NCI-H1092 treated with DMSO at 0.1 percent for 48 hours (cell line): ENCODE results near the gene GSTA4.
"Not testable (repeated sequence)": the region's sequence is repeated elsewhere in the genome, so short reads cannot be mapped to it uniquely, and the experiment has no call there.

Experiments
- DNase-seq: peaks from one replicate; lab custom pipeline; 2025; lab: John Stamatoyannopoulos, UW

GSTA4 gene

DNA sequence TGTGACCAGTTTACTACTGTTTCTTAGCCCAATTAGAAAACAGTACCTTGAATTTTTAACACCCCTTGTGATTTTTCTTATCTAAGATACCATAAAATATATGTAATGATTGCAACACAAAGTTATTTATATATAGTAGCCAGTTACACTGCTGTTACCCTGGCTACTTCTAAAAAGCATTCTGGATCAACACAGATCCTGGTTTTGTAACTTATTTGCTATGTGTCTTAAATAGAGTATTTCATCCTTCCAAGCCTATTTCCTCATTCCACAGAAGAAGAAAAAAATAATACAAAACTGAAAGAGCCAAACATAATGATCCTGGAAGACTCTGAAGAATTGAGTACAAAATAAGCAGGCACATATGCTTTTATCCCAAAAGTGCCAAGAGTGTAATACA lies 19.0 kb upstream of the GSTA4 start:
- no peak for DNase-seq

DNA sequence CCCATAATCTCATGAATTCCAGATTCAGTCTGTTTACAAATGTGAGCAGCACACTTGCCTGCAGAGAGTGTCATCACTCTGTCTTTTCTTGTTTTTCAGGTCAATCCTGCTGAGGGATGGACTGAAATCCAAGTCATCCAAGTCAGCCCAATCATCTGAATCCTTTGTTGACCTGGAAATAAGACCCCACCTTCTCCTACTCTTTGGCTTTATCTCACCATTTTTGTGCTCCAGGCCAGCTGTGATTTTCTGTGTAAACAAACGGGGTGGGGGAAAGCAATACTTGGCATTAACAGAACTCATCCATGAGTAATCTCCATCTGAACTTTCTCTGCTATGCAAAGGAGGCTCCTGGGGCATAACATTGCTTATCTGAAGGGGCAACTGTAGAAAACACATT lies 16.9 kb upstream of the GSTA4 start:
- no peak for DNase-seq

DNA sequence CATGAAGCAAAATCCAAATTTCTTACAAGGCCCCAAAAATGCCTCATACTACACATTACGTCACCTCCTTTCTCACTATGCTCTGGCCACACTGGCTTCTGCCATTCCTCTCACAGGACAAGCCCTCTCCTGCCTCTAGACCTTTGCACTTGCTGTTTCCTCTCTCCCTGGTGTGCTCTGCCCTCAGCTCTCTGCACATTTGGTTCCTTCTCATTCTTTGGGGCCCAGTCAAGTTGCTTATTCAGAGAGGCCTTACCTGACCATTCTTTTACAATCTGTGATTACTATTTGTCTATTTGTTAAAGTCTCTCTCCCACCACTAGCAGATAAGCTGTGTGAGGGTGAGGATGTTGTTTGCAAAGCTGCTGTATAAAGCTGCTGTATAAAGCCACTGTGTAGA lies 15.4 kb upstream of the GSTA4 start:
- no peak for DNase-seq

DNA sequence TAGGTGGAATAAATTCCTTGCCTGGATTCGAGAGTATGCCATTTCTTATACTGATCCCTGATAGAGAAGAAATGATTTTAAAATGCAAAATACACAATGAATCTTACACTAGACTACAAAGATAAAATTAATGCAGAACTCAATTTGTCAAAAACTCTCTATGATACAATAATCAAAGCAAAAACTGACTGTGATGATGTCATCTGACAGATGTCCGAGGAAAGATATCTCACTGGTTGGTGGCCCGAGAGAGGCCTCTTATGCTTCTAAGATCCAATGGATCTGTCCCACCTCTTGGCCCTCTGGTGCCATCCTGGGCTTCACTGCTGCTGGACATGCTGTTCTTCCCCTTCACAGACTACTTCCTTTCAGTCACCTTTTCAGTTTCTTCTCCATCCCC lies 14.4 kb upstream of the GSTA4 start:
- DNase-seq, result no peak

DNA sequence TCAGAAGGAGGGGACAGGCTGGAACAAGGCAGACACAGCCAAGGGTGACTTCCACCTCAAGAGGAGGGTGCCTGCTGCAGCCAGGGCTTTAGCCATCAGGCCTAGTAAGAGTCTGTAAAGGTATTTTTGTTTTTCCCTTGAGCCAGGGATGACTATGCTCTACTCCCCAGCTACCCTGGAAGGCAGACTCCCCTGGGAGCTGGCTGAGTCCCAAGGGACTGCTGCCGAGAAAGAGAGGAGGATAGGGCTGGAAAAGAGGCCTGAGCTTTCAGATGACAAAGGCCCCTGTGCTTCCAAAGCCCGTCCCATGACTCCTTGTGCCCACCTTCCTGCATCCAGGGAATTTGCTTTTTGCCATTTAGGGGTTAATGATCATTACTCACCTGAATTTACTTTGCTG lies 14.0 kb upstream of the GSTA4 start:
- DNase-seq, result no peak

DNA sequence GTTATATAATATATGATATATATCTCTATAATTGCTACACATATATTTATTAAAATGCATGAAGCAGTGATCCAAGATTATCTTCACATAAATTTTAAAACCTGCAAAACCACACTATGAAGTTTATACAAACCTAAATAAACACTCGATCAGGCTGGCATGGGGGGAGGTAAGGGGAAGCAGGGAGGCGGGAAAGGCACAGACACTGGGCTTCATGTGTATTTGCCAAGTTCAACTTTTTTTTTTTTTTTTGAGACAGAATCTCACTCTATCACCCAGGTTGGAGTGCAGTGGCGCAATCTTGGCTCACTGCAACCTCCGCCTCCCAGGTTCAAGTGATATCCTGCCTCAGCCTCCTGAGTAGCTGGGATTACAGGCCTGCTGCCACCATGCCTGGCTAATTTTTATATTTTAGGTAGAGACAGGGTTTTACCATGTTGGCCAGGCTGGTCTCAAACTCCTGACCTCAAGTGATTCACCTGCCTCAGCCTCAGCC lies 13.2 kb upstream of the GSTA4 start:
- DNase-seq, result not testable (repeated sequence)

DNA sequence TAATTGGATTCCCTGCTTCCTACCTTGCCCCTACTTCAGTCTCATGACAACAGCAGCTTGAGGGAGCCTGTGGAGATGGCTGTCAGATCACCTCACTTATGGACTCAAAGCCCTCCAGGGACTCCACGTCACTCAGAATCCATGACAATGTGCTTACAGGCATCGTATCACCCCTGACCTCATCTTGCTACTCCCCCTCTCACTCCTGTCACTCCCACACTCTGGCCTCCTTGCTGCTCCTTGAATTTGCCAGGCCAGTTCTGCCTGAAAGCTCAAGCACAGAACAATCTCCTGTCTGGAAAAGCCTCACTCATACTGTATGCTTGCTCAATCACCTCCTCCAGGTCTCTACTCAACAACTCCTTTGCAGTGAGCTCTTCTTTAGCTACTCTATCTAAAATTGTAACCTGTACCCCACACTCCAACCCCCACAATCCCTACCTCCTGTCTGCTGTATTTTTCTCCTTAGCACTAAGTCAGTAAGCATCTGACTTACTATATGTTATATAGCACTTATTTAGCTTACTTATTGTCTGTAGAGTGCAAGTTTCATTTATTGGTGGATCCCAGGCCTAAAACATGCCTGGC lies 10.7 kb upstream of the GSTA4 start:
- DNase-seq, result no peak

DNA sequence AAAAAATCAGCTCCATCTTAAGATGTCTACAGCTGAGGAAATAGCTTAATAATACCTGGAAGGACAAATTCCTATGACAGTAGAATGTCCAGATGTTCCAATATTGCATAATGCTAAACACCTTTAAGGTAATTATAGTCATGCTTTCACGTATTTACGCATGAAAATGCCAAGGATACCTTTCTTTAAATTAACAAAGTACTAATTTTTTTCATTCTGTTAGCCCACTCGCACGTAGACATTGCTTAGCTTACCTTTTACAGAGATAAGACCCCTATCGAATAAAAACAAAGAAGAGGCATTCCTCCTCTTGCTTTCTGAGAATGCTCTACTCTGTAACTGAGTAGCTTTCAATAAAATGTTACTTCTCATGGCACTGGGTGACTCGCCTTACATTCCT lies 4.4 kb upstream of the GSTA4 start:
- no peak for DNase-seq

DNA sequence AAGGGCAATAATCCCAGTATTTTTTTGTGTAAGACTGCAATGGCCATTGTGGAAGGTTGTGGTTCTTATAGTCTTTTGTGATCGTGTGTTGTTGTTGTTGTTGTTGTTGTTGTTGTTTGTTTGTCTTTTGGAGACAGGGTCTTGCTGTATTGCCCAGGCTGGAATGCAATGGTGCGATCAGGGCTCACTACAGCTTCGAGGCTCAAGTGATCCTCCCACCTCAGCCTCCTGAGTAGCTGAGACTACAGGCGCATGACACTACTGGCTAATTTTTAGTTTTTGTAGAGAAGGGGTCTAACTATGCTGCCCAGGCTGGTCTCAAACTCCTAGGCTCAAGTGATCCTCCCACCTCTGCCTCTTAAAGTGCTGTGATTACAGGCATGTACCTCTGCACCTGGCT lies 3.5 kb upstream of the GSTA4 start:
- no peak for DNase-seq

DNA sequence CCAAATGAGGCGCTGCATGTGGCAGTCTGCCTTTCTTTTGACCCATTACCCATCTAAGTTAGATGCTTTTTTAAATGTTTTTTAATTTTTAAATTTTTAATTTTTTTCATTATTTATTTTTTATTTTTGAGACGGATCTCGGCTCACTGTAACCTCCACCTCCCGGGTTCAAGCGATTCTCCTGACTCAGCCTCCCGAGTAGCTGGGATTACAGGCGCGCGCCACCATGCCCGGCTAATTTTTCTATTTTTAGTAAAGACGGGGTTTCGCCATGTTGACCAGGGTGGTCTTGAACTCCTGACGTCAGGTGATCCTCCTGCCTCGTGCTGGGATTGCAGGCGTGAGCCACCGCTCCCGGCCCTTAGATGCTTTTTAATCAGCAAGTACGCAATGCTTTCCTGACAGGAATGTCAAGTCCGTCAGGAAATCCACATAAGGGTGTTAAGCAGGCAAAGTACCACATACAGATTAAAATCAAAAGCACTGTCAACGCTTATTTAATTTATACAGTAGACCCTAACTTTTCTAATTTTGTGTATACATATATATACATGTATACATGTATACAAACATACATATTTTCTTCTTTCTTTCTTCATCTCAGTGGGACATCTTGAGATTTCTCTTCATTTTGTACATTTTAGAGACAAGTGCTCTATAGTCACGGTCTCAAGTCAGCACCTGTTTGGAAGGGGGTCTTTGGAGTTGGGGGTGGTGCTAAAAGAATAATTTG lies 995 bp upstream of the GSTA4 start:
- DNase-seq, result peak; percentile 73

DNA sequence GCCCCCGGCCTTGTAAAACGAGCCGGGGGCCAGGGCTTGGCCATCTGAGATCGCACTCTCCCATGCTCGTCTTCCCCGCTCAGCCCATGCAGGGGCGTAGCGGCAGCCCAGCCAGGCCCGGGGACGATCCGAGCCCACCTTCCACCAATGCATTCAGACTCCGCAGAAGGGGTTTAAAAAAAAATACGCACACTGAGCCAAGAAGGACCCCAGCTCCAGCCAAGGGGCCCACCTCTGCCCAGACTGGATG lies 320 bp downstream of the GSTA4 start:
- no peak for DNase-seq

DNA sequence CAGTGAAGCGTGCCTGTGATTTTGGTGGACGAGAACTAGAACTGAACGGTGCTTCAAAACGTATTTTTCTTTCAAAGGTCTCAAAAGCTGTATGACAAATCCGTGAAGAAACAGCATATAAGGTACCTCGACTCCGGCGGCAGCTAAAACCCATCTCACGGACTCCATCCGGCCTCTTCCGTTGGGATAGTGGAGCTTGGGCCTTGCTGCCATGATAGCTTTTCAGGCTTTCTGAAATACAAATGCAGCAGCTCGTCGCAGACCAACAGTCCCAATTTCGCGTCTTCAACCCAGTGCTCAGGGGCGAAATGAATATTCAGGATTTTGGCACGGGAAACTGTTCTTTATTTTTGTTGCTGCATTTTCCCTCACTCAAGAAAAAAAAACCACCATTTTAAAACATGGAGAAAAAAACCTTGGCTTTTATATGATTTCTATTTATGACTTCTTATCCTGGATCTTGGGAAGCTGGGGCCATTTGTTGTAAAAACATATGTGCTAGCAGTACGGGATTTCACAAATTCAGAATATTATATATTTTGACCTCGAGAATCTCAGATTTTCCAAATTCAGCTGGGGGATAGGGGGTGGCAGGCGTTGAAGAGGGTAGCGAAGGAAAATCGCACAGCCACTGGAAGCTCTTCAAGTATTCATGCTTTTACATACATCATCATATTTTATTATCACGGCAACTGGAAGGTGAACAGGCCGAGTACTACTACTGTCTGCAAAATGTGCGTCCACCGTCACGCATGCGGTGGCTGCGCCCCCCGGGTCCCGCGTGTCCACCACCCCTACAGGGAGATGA lies 849 bp downstream of the GSTA4 start:
- DNase-seq, result peak; percentile 75

DNA sequence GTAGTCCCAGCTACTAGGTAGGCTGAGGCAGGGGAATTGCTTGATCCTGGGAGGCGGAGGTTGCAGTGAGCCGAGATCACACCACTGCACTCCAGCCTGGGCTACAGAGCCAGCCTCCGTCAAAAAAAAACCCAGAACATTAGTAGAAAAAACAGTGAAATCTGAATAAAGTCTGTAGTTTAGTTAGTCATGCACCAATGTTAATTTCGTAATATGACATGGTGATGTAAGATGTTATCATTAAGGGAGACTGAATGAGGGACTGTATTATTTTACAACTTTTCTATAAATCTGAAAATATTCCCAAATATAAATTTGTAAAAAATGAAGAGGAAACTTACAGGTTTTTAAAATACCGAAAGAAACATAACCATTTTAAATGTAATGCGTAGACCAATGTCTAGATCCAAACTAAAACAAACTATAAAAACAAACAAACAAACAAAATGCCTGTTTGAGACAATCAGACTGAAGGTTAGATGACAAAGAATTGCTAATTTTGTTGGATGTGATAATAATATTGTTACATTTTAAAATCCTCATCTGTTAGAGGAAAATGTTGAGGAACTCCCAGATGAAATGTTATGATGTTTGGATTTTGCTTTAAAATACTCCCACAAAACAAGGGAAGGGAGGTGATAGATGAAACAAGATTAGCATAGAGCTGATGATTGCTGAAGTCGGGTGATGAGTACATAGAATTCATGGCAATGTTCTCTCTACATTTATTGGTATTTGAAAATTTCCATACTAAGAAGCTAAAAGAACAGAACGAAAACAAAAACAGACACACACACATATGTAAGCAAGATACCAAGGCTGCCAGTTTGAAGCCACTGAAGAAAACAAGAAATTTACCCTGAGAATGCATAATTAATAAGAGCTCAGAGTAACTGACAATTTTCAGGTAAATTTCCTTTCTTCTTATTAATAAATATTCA lies 1.8 kb downstream of the GSTA4 start:
- no peak for DNase-seq

DNA sequence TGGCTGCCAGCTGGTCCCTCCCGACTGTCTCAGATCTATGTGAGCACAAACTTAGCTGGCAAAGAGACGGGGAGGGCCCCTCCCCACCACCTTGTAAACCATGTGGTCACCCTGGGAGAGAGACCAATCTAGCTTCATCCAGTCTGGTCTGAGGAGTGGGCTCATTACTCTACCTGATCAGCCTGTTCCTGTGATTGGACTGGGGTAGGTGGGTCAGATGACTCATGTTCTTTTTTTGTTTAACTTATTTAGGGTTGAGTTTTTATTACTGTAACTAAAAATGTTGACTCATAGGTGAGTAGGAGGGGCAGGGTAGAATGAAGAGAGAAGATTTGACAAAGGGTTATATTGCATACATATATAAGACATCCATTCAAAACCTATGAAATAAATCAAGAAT lies 4.7 kb downstream of the GSTA4 start:
- DNase-seq, result no peak

DNA sequence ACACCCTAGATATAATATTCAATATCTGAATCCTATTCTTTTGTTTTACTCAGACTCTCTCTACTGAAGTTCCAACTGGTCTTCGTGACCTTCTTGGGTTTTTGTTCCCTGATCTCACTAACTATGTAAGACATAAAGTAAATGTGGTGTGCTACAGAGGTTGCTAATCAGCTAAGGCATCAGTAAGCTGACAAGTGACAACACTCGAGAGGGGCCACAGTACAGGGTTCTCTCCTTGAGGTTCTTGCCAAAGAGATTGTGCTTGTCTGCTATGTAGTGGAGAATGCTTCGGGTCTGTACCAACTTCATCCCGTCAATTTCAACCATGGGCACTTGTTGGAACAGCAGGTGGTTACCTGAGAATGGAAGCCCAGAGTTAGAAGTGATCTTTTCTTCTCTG lies 9.9 kb downstream of the GSTA4 start:
- no peak for DNase-seq

DNA sequence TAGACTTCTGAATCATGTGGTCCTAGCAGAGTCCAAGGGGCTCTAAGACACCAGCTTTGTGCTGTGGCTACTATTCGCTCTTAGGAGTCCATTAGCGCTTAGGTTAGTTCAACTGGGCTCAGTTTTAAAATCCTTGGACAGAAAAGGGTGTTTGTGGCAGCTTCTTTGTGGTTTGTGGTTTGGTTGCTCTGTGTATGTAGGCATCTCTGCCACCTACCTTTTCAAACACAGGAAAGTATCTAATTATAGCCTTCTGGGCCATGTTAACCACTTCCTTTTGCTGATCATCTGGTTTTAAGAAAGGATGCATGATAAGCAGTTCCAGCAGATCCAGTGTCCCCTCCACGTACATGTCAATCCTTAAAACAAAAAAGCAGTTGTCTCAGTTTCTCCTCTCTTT lies 10.8 kb downstream of the GSTA4 start:
- no peak for DNase-seq

DNA sequence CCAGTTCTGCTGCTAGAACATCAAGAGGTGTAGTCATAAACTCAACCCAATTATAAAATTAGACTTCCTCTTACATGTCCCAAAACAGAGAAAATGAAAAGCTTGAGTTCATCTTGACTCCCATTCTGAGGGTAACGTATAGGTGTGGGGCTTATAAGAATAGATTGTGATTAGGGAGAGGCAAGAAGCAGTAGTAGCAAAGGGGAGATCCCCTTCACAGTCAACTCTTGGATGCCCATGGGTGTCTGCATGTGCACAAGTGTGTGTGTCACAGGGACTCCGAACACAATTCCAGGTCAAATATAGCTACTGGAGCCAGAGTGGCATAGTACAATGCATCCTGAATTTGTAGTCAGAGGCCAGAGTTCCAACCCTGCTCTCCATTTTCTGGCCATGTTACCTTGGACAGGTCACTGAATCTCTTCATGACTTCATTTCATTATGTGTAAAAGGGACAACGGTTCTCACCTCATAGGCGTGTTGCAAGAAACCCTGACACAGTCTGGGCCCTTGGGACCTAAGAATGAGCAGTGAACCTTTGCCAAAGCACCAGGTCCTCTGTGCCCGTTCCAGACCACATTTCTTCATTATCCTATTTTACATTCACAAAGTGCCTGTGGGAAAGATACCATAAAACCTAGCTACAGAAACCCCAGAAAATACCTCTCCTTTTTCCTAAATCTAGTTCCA lies 11.8 kb downstream of the GSTA4 start:
- DNase-seq, result no peak

DNA sequence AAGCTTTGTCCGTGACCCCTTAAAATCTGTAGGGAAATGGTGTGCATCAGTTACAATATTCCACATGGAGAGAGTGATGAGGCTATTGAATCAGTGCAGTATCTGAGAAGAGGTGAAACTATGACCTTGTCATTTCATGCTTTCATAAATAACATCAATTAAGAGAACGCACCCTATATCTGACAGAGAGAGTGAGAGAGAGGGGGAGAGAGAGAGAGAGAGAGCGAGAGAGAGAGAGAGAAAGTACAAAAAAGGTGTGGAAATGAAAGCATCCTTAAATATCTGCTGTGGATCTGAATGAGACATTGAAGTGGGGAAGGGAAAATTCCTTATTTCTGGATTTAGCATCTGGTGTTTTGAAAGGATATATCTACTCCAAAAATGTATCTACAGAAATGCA lies 12.4 kb downstream of the GSTA4 start:
- no peak for DNase-seq

DNA sequence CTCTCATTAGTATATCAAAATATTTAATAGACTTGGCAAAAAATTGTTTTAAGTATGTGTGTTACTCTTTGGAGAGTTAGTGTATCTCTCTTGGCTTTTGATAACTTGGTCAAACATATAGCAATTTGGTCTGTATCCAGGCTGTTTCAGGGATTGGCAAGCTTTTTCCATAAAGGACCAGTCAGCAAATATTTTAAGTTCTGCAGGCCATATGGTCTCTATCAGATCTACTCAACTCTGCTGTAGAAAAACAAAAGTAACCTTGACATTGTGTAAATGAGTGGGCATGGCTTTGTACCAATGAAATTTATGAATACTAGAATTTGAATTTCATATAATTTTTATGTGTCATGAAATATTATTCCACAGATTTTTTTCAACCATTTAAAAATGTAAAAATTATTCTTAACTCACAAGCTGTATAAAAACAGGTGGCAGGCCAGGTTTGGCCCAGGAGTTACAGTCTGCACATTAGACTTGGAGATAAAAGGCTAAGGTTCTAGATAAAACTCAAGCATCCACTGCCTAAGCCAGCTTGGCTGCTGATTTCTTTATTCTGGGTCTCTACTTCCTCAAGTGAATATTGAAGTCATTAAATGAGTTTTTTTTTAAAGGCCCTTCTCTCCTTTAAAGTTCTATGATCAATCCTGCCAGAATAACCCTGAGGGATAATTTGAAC lies 13.7 kb downstream of the GSTA4 start:
- DNase-seq, result no peak

DNA sequence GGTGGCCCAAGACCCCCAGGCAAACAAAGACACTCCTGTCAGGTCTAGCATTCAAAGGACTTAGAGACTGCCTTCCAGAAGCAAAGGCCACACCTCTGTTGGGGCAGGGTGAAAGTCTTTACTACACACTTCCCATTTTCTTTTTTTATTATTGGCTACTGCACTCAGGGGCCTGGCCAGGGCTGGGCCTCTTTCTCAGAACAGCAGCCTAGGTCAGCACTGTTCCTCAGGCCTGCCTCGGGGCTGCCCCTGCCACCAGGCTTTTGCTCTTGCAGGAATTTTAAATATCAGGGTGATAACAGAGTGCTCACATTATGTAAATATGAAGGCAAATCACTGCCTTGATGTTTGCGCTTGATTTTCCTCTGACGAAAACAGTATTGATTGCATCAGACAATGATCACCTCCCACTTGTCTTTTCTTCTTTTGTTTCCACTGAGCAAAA lies 18.5 kb downstream of the GSTA4 start:
- DNase-seq, result no peak

DNA sequence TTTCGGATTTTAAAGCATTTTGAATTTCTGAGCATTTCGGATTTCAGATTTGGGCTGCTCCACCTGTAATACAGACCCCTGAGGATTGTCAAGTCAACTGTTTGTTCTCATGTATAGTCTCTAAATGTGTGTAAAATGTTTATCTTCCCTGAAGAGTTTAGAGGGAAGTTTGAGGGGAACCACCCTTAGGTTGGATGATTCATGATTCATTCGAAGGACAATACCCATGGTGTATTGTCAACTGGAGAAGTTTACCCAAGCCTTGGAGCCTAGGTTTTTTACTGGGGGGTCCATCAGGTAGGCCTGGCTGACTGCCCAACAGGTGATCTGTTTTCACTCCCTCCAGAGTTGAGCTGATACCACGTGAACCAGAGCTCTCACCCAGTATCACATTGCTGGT lies 18.9 kb downstream of the GSTA4 start:
- DNase-seq, result no peak
